Neural progenitor cell (in vitro differentiated cells): ENCODE data around the gene UFSP1. TPM values are rescaled to one million over a fixed set of nuclear protein-coding genes. Genes with fewer than 3 reads are reported as not detected.

Experiments
- DNase-seq: peaks from one replicate; pipeline ENCODE4 v3.0.0-alpha.2; 2016; ENCODE audit warnings: low spot score
- H2AFZ ChIP-seq: fragments of 200-600 bp; sonication (generic); replicated peaks from 2 replicates; pipeline ENCODE4 v1.6.1; 2016; ENCODE audit warnings: antibody characterized with exemption
- H3F3A ChIP-seq: fragments of 200-600 bp; sonication (generic); 2 replicates; pipeline ENCODE4 v1.6.1; 2016; ENCODE audit warnings: antibody characterized with exemption, low read depth
- H3K27ac ChIP-seq: fragments of 200-600 bp; sonication (generic); 2 replicates; pipeline ENCODE4 v1.5.1; 2016; ENCODE audit warnings: mild to moderate bottlenecking
- H3K27me3 ChIP-seq: fragments of 200-600 bp; sonication (generic); 2 replicates; pipeline ENCODE4 v1.6.1; 2016; ENCODE audit warnings: mild to moderate bottlenecking, moderate library complexity
- H3K36me3 ChIP-seq: fragments of 200-600 bp; sonication (generic); 2 replicates; pipeline ENCODE4 v1.5.1; 2016
- H3K4me1 ChIP-seq: fragments of 200-600 bp; sonication (generic); 2 replicates; pipeline ENCODE4 v1.6.1; 2016; ENCODE audit warnings: mixed run types
- H3K4me2 ChIP-seq: fragments of 200-600 bp; sonication (generic); 2 replicates; pipeline ENCODE4 v1.6.1; 2016
- H3K4me3 ChIP-seq: fragments of 200-600 bp; sonication (generic); 2 replicates; pipeline ENCODE4 v1.5.1; 2016
- H3K79me2 ChIP-seq: fragments of 200-600 bp; sonication (generic); 2 replicates; pipeline ENCODE4 v1.6.1; 2016; ENCODE audit warnings: low read depth
- H3K9ac ChIP-seq: fragments of 200-600 bp; sonication (generic); 2 replicates; pipeline ENCODE4 v1.6.1; 2016
- H3K9me3 ChIP-seq: fragments of 200-600 bp; sonication (generic); 2 replicates; pipeline ENCODE4 v1.5.1; 2016; ENCODE audit warnings: low read depth
- H4K20me1 ChIP-seq: fragments of 200-600 bp; sonication (generic); 2 replicates; pipeline ENCODE4 v1.6.1; 2016; ENCODE audit warnings: low read depth
- H3K27ac Mint-ChIP-seq: 3 replicates; pipeline ENCODE4 v1.8.0; 2021; ENCODE audit warnings: mixed read lengths
- H3K27me3 Mint-ChIP-seq: 2 replicates; pipeline ENCODE4 v1.8.0; 2022; ENCODE audit warnings: low read depth, mild to moderate bottlenecking, inconsistent platforms, moderate library complexity, mixed read lengths; ENCODE audit not compliant: insufficient read depth
- H3K36me3 Mint-ChIP-seq: 3 replicates; pipeline ENCODE4 v1.8.0; 2021; ENCODE audit warnings: mixed read lengths
- H3K4me1 Mint-ChIP-seq: 3 replicates; pipeline ENCODE4 v1.8.0; 2021; ENCODE audit warnings: mixed read lengths
- H3K4me3 Mint-ChIP-seq: 3 replicates; pipeline ENCODE4 v1.8.0; 2021; ENCODE audit warnings: mild to moderate bottlenecking, moderate library complexity, mixed read lengths
- H3K9me3 Mint-ChIP-seq: 3 replicates; pipeline ENCODE4 v1.8.0; 2020; ENCODE audit warnings: mixed read lengths
- EZH2 ChIP-seq: fragments of 200-600 bp; sonication (generic); IDR thresholded peaks from 2 replicates; pipeline ENCODE4 v1.6.1; 2017; ENCODE audit warnings: antibody characterized with exemption, mild to moderate bottlenecking, moderate library complexity
- EZH2phosphoT487 ChIP-seq: fragments of 200-600 bp; sonication (generic); IDR thresholded peaks from 2 replicates; pipeline ENCODE4 v1.6.1; 2017; ENCODE audit warnings: antibody characterized with exemption
- total RNA-seq: library from RNA; depleted of rRNA; stranded (reverse); fragments of >200 nt; gene quantifications from 2 replicates; pipeline ENCODE4 v1.2.3, GENCODE V29; 2015; ENCODE audit warnings: low replicate concordance
- TF ChIP-seq, protein P1 (sequence below): fragments of 200-600 bp; sonication (generic); IDR thresholded peaks from 2 replicates; pipeline ENCODE4 v1.5.1; 2017; ENCODE audit warnings: antibody characterized with exemption, mild to moderate bottlenecking

UFSP1 gene
- total RNA-seq, 1 donor from 2014 or later = not detected

GRCh38 chr7:100880645-100881044, 8.9 kb downstream of the UFSP1 start:
- Histone ChIP-seq H3K27ac (no peak overlapping the region), H3K9ac (no peak overlapping the region), H4K20me1 (peaks cover 94% of the 10 kb centered on the region), H3K79me2 (peaks cover 87% of the 10 kb centered on the region), H3K36me3 (peaks cover 13% of the 10 kb centered on the region), H2AFZ (no peak overlapping the region), H3K4me1 (peaks cover 30% of the 10 kb centered on the region), H3K27me3 (no peaks in the 10 kb centered on the region), H3K4me3 (no peak overlapping the region), H3K9me3 (no peaks in the 10 kb centered on the region), H3F3A (peaks cover 58% of the 10 kb centered on the region), H3K4me2 (no peak overlapping the region)
- H3K4me1 Mint-ChIP-seq = peaks cover 35% of the 10 kb centered on the region
- no peak overlapping the region for H3K4me3 Mint-ChIP-seq
- DNase-seq = no peak
- peaks cover 10% of the 10 kb centered on the region for H3K27me3 Mint-ChIP-seq
- no peaks in the 10 kb centered on the region for H3K9me3 Mint-ChIP-seq
- H3K27ac Mint-ChIP-seq = no peak overlapping the region
- peaks cover 59% of the 10 kb centered on the region for H3K36me3 Mint-ChIP-seq
- TF ChIP-seq EZH2 (no peak), EZH2phosphoT487 (no peak)
- TF ChIP-seq, protein P1, sequence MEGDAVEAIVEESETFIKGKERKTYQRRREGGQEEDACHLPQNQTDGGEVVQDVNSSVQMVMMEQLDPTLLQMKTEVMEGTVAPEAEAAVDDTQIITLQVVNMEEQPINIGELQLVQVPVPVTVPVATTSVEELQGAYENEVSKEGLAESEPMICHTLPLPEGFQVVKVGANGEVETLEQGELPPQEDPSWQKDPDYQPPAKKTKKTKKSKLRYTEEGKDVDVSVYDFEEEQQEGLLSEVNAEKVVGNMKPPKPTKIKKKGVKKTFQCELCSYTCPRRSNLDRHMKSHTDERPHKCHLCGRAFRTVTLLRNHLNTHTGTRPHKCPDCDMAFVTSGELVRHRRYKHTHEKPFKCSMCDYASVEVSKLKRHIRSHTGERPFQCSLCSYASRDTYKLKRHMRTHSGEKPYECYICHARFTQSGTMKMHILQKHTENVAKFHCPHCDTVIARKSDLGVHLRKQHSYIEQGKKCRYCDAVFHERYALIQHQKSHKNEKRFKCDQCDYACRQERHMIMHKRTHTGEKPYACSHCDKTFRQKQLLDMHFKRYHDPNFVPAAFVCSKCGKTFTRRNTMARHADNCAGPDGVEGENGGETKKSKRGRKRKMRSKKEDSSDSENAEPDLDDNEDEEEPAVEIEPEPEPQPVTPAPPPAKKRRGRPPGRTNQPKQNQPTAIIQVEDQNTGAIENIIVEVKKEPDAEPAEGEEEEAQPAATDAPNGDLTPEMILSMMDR = no peak

- peaks cover 13% of the 10 kb centered on the region for H3K36me3 ChIP-seq
- H2AFZ ChIP-seq = no peak overlapping the region
- H3K9ac ChIP-seq = no peak overlapping the region
Measured at GRCh38 chr7:100879685-100880261, 9.7 kb downstream of the UFSP1 start.

GRCh38 chr7:100878685-100879084, 10.8 kb downstream of the UFSP1 start:
- H3K9me3 ChIP-seq = no peaks in the 10 kb centered on the region
- H3K4me3 ChIP-seq = no peak overlapping the region
- H3K9ac ChIP-seq = no peak overlapping the region
- H3K4me2 ChIP-seq = no peak overlapping the region
- peaks cover 30% of the 10 kb centered on the region for H3K4me1 ChIP-seq
- H4K20me1 ChIP-seq = peaks cover 80% of the 10 kb centered on the region
- Mint-ChIP-seq H3K36me3 (peaks cover 45% of the 10 kb centered on the region), H3K4me1 (peaks cover 46% of the 10 kb centered on the region), H3K9me3 (no peaks in the 10 kb centered on the region), H3K27ac (no peak overlapping the region), H3K27me3 (peaks cover 10% of the 10 kb centered on the region), H3K4me3 (no peak overlapping the region)
- H3K27me3 ChIP-seq = no peaks in the 10 kb centered on the region
- H3F3A ChIP-seq = peaks cover 56% of the 10 kb centered on the region
- no peak overlapping the region for H2AFZ ChIP-seq
- H3K27ac ChIP-seq = no peak overlapping the region
- no peak for DNase-seq
- H3K36me3 ChIP-seq = peaks cover 13% of the 10 kb centered on the region
- TF ChIP-seq EZH2 (no peak), EZH2phosphoT487 (no peak)
- TF ChIP-seq, protein P1 = no peak
- peaks cover 86% of the 10 kb centered on the region for H3K79me2 ChIP-seq

More at GRCh38 chr7:100879685-100880261, 9.7 kb downstream of the UFSP1 start:
- Mint-ChIP-seq H3K9me3 (no peaks in the 10 kb centered on the region), H3K27me3 (peaks cover 10% of the 10 kb centered on the region), H3K4me3 (peak overlapping the region; percentile 13), H3K4me1 (peaks cover 38% of the 10 kb centered on the region), H3K27ac (peak overlapping the region; percentile 25), H3K36me3 (peaks cover 54% of the 10 kb centered on the region)
- Histone ChIP-seq H3K4me1 (peaks cover 30% of the 10 kb centered on the region), H3K27me3 (no peaks in the 10 kb centered on the region), H3K4me3 (no peak overlapping the region), H3K9me3 (no peaks in the 10 kb centered on the region), H4K20me1 (peaks cover 91% of the 10 kb centered on the region), H3K27ac (no peak overlapping the region), H3K79me2 (peaks cover 94% of the 10 kb centered on the region), H3F3A (peaks cover 52% of the 10 kb centered on the region), H3K4me2 (peak overlapping the region; percentile 33)
- TF ChIP-seq EZH2phosphoT487 (no peak), EZH2 (no peak)
- TF ChIP-seq, protein P1 = no peak
- peak; percentile 50 for DNase-seq
